CD4-positive, alpha-beta T cell (primary cell): ENCODE data around the gene CYP11A1. TPM values are rescaled to one million over a fixed set of nuclear protein-coding genes. Genes with fewer than 3 reads are reported as not detected.

Experiments used
- ATAC-seq: fragments of 200-7000 bp; cut with Tn5 transposase; one replicate; pipeline ENCODE4 v1.10.0; 2022; ENCODE audit warnings: mild to moderate bottlenecking; ENCODE audit not compliant: poor library complexity
- CTCF ChIA-PET: fragments of 350-600 bp; sonication (Branson Sonifier 250); formaldehyde crosslinking; loops from one replicate; lab custom pipeline; 2021; ENCODE audit warnings: antibody characterized with exemption, inconsistent platforms; lab: Charles Lee
- POLR2A ChIA-PET: fragments of 350-600 bp; sonication (Branson Sonifier 250); formaldehyde crosslinking; loops from one replicate; lab custom pipeline; 2021; ENCODE audit warnings: antibody characterized with exemption, inconsistent platforms; lab: Charles Lee
- DNase-seq, 14 experiments: peaks; one replicate each; pipeline ENCODE4 v3.0.0-alpha.2; 2013 to 2020; ENCODE audit warnings: mixed read lengths in 2 of 14
- H3K27ac ChIP-seq, 2 donors: one replicate each; pipeline versions ENCODE4 v1.5.1 to v1.7.0; 2013; ENCODE audit warnings: low read length in 2 of 2, low read depth in 1 of 2, mild to moderate bottlenecking in 1 of 2
- H3K27me3 ChIP-seq, 2 experiments: 1 replicate in 1 of 2; 2 replicates in 1 of 2; pipeline versions ENCODE4 v1.6.1 to v1.7.0; 2013; ENCODE audit warnings: low read length in 2 of 2, control low read depth in 1 of 2, mild to moderate bottlenecking in 1 of 2, moderate library complexity in 1 of 2; ENCODE audit not compliant: insufficient read depth in 2 of 2, control insufficient read depth in 1 of 2
- H3K36me3 ChIP-seq: one replicate; pipeline ENCODE4 v1.6.1; 2013; ENCODE audit warnings: low read length, control low read depth; ENCODE audit not compliant: insufficient read depth
- H3K4me1 ChIP-seq: one replicate; pipeline ENCODE4 v1.6.1; 2013; ENCODE audit warnings: low read length, control low read depth; ENCODE audit not compliant: insufficient read depth
- H3K4me3 ChIP-seq: one replicate; pipeline ENCODE4 v1.5.1; 2013; ENCODE audit warnings: mild to moderate bottlenecking, low read length, moderate library complexity
- H3K9me3 ChIP-seq, 2 experiments: 1 replicate in 1 of 2; 2 replicates in 1 of 2; pipeline versions ENCODE4 v1.6.1 to v1.7.0; 2013; ENCODE audit warnings: low read length in 2 of 2, mild to moderate bottlenecking in 2 of 2, control low read depth in 1 of 2, moderate library complexity in 1 of 2; ENCODE audit not compliant: control insufficient read depth in 1 of 2, insufficient read depth in 1 of 2
- H3K27ac Mint-ChIP-seq: one replicate; pipeline ENCODE4 v1.8.0; 2020; ENCODE audit warnings: mixed read lengths
- H3K27me3 Mint-ChIP-seq: one replicate; pipeline ENCODE4 v1.8.0; 2021; ENCODE audit warnings: mixed read lengths
- H3K36me3 Mint-ChIP-seq: one replicate; pipeline ENCODE4 v1.8.0; 2021; ENCODE audit warnings: low read depth, mixed read lengths
- H3K4me1 Mint-ChIP-seq: one replicate; pipeline ENCODE4 v1.8.0; 2021; ENCODE audit warnings: low read depth, mixed read lengths
- H3K4me3 Mint-ChIP-seq: one replicate; pipeline ENCODE4 v1.8.0; 2020; ENCODE audit warnings: mild to moderate bottlenecking, mixed read lengths
- H3K9me3 Mint-ChIP-seq: one replicate; pipeline ENCODE4 v1.8.0; 2020; ENCODE audit warnings: mixed read lengths
- intact Hi-C, 2 experiments: fragments of 100-400 bp; cut with DNase I in 1 of 2; cut with micrococcal nuclease in 1 of 2; formaldehyde crosslinking; loops; one replicate each; pipeline versions ENCODE4 v1.15.1 to v1.9.0; 2023 to 2025; cut with DNase I, micrococcal nuclease
- total RNA-seq, 174 experiments: library from RNA in 2 of 174; stranded (reverse) in 2 of 174; gene quantifications; one replicate each; pipeline ENCODE4 v1.2.3 and lab custom pipeline; 2021 to 2026
- TF ChIP-seq, protein P1 (sequence below): fragments of 200-600 bp; IDR thresholded peaks from one replicate; pipeline ENCODE4 v1.8.0; 2022; ENCODE audit warnings: antibody characterized with exemption, mild to moderate bottlenecking

Gene CYP11A1
- total RNA-seq, 2 experiments from 2014 or later = not detected

DNA sequence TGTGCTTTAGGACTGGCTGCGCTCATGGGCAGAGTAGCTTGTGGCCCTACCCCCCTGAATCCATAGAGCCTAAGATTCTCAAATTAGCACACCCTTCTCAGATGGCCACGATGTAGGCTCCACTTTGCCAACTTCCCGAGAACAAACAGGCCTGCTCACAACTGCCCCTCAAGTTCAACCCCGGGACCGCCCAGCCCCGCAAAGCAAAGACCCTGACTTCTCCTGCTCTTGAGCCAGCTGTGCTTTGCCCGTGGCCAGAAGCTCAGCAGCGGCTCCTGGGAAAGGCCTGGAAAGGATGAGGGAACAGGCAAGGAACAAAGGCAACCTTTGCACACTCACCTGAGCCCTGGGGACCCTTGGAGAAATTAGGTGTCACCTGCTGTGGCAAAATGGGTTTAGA is 32.0 kb downstream of the CYP11A1 start:
- Mint-ChIP-seq H3K4me1 (no peaks in the 10 kb centered on the region), H3K36me3 (no peaks in the 10 kb centered on the region), H3K4me3 (no peak overlapping the region), H3K9me3 (no peaks in the 10 kb centered on the region), H3K27ac (no peak overlapping the region), H3K27me3 (no peaks in the 10 kb centered on the region)
- Histone ChIP-seq H3K27me3 (no peaks in the 10 kb centered on the region), H3K36me3 (no peaks in the 10 kb centered on the region), H3K9me3 (peaks cover 0 to 5% of the 10 kb centered on the region in 2 experiments), H3K27ac (no peak overlapping the region), H3K4me3 (no peak overlapping the region), H3K4me1 (no peaks in the 10 kb centered on the region)
- ChIA-PET POLR2A (no interaction called here), CTCF (no interaction called here)
- ATAC-seq (no peak), DNase-seq (no peak)
- intact Hi-C loops = no loop called here
- TF ChIP-seq, protein P1, sequence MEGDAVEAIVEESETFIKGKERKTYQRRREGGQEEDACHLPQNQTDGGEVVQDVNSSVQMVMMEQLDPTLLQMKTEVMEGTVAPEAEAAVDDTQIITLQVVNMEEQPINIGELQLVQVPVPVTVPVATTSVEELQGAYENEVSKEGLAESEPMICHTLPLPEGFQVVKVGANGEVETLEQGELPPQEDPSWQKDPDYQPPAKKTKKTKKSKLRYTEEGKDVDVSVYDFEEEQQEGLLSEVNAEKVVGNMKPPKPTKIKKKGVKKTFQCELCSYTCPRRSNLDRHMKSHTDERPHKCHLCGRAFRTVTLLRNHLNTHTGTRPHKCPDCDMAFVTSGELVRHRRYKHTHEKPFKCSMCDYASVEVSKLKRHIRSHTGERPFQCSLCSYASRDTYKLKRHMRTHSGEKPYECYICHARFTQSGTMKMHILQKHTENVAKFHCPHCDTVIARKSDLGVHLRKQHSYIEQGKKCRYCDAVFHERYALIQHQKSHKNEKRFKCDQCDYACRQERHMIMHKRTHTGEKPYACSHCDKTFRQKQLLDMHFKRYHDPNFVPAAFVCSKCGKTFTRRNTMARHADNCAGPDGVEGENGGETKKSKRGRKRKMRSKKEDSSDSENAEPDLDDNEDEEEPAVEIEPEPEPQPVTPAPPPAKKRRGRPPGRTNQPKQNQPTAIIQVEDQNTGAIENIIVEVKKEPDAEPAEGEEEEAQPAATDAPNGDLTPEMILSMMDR = no peak

DNA sequence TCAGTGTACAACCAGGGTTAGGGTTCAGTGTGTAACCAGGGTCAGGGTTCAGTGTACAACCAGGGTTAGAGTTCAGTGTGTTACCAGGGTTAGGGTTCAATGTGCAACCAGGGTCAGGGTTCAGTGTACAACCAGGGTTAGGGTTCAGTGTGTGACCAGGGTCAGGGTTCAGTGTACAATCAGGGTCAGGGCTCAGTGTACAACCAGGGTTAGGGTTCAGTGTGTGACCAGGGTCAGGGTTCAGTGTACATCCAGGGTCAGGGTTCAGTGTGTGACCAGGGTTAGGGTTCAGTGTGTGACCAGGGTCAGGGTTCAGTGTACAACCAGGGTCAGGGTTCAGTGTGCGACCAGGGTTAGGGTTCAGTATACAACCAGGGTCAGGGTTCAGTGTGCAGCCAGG is 33.3 kb downstream of the CYP11A1 start:
- Histone ChIP-seq H3K27ac (no peak overlapping the region), H3K36me3 (no peaks in the 10 kb centered on the region), H3K4me3 (no peak overlapping the region), H3K4me1 (no peaks in the 10 kb centered on the region), H3K27me3 (no peaks in the 10 kb centered on the region), H3K9me3 (peaks cover 0 to 5% of the 10 kb centered on the region in 2 experiments)
- intact Hi-C loops = no loop called here
- H3K27me3 Mint-ChIP-seq = no peaks in the 10 kb centered on the region
- H3K27ac Mint-ChIP-seq = no peak overlapping the region
- ChIA-PET CTCF (no interaction called here), POLR2A (no interaction called here)
- ATAC-seq = no peak
- no peaks in the 10 kb centered on the region for H3K36me3 Mint-ChIP-seq
- TF ChIP-seq, protein P1 = no peak
- no peaks in the 10 kb centered on the region for H3K9me3 Mint-ChIP-seq
- H3K4me3 Mint-ChIP-seq = no peak overlapping the region
- no peaks in the 10 kb centered on the region for H3K4me1 Mint-ChIP-seq
- DNase-seq = no peak

DNA sequence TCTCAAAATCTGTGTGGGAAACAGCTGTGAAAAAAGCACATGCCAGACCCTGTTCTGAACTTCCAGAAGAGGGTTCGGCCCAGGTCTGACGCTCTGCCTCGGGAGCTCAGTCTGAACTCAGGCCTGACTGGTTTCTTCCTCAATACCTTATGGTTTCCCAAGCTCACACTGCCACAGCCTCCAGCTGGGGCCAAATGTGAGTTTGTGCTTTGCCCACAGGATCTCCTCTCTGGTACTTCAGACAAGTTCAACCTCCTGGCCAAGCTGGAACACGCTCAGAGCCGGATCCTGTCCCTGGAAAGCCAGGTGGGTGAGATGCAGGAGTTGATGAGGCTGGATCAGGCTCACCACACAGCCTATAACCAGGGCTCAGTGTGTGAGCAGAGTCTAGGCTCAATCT is 33.8 kb downstream of the CYP11A1 start:
- H3K27ac Mint-ChIP-seq = no peak overlapping the region
- H3K27me3 ChIP-seq = no peaks in the 10 kb centered on the region
- intact Hi-C loops = no loop called here
- H3K27ac ChIP-seq = no peak overlapping the region
- no peak for ATAC-seq
- TF ChIP-seq, protein P1 = no peak
- DNase-seq = no peak
- peaks cover 0 to 5% of the 10 kb centered on the region in 2 experiments for H3K9me3 ChIP-seq
- H3K36me3 ChIP-seq = no peaks in the 10 kb centered on the region
- no peak overlapping the region for H3K4me3 Mint-ChIP-seq
- CTCF ChIA-PET = no interaction called here
- no peak overlapping the region for H3K4me3 ChIP-seq
- H3K36me3 Mint-ChIP-seq = no peaks in the 10 kb centered on the region
- POLR2A ChIA-PET = no interaction called here
- H3K9me3 Mint-ChIP-seq = no peaks in the 10 kb centered on the region
- H3K4me1 ChIP-seq = peaks cover 1% of the 10 kb centered on the region
- H3K27me3 Mint-ChIP-seq = no peaks in the 10 kb centered on the region
- no peaks in the 10 kb centered on the region for H3K4me1 Mint-ChIP-seq
